GM10266 (cell line): ENCODE measurements around the gene POLE.

ENCODE experiments used
- DNase-seq: peaks from one replicate; pipeline ENCODE4 v3.0.0; 2012; ENCODE audit errors: extremely low spot score
- TF ChIP-seq, protein P1 (sequence below): IDR thresholded peaks from 2 replicates; pipeline ENCODE4 v1.5.1; 2012; ENCODE audit warnings: mild to moderate bottlenecking, low read depth; ENCODE audit not compliant: control insufficient read depth, insufficient read depth; ENCODE audit errors: missing control alignments

The POLE gene

DNA sequence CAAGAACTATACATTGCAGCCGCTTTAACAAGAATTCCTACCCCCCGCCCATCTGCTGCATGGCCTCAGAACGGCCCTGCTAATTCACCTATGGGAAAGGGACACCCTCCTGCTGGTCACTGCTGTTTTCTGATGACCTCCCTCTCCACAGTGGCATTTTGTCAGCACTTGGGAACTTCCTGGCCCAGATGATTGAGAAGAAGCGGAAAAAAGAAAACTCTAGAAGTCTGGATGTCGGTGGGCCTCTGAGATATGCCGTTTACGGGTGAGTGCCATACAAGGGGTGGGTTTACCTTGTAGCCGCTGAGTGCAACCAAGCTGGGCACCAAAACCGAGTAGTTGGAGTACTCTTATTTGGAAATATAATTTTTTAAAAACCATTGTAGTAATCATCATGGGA lies 3.0 kb upstream of the POLE start:
- no peak for DNase-seq
- TF ChIP-seq, protein P1, sequence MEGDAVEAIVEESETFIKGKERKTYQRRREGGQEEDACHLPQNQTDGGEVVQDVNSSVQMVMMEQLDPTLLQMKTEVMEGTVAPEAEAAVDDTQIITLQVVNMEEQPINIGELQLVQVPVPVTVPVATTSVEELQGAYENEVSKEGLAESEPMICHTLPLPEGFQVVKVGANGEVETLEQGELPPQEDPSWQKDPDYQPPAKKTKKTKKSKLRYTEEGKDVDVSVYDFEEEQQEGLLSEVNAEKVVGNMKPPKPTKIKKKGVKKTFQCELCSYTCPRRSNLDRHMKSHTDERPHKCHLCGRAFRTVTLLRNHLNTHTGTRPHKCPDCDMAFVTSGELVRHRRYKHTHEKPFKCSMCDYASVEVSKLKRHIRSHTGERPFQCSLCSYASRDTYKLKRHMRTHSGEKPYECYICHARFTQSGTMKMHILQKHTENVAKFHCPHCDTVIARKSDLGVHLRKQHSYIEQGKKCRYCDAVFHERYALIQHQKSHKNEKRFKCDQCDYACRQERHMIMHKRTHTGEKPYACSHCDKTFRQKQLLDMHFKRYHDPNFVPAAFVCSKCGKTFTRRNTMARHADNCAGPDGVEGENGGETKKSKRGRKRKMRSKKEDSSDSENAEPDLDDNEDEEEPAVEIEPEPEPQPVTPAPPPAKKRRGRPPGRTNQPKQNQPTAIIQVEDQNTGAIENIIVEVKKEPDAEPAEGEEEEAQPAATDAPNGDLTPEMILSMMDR, result no peak

DNA sequence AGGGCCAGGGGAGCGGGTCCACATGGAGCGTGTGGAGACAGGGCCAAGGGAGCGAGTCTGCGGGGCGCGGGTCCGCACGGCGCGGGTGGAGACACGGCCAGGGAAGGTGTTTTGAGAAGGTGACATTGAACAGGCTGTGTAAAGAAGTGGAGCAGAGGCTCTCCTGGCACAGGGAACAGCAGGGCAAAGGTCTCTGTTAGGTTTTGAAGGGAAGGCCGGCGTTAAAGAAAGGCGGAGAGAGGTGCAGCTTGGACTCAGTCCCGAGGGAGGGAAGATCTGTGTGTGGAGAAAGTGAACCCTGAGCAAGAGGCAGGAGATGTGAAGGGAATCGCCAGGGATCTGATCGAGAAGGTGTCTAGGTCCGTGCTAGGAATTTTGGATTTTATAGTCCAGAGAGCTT lies 2.1 kb upstream of the POLE start:
- DNase-seq, result no peak
- TF ChIP-seq, protein P1, result no peak

DNA sequence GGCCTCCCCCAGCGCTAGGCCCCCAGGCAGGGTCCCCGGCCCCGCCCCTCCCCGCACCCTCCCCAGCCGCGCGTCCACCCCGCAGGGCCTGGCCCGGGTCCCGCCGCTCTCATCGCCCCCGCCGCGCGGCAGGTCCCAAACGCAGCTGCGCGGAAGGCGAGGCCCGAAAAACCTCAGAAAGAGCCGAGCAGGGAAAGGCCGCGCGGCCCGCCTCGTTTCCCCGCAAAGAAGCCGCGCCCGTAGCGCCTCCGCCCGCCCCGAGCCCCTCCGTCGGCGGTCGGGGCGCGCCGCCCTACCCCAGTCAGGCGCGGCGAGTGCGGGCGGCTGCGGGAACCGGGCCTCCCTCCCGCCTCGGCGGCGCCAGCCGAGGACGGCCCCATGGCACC lies 324 bp downstream of the POLE start:
- TF ChIP-seq, protein P1, result peak; percentile 10
- no peak for DNase-seq

DNA sequence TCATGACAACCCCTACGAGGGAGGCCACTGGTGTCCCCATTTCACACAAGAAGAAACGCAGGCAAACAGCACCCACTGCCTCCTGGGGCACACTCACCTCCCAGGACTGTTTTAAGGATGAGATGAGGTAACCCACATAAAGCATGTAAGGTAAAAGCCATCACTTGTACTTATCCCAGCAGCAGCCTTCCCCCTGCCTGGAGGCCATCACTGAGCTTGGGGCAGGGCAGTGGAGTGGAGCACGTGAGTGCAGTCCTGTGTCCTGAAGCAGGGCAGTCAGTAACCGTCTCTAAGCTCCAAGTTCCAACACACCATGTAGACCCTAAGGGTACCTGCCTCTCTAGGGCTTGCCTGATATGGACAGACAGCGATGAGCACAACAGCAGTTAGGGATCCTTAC lies 1.7 kb downstream of the POLE start:
- DNase-seq, result no peak
- TF ChIP-seq, protein P1, result no peak

DNA sequence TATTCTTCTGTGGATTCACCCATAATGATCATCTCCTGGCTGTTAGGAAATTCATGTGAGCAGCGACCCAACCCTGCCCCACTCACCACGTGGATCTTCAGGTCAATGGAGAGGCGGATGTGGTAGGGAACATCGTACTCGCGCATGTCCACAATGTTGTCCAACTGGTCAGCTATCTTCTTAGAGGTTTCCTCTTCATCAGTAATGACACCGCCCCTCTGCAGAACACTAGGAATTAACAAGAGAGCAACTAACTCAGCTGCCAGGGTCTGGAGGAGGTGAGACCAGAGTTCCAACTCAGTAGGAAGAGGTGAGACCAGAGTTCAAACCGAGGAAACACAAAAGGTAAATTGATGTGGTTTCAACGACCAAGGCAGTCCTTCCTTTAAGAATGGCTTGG lies 9.7 kb downstream of the POLE start:
- TF ChIP-seq, protein P1, result no peak
- DNase-seq, result no peak

DNA sequence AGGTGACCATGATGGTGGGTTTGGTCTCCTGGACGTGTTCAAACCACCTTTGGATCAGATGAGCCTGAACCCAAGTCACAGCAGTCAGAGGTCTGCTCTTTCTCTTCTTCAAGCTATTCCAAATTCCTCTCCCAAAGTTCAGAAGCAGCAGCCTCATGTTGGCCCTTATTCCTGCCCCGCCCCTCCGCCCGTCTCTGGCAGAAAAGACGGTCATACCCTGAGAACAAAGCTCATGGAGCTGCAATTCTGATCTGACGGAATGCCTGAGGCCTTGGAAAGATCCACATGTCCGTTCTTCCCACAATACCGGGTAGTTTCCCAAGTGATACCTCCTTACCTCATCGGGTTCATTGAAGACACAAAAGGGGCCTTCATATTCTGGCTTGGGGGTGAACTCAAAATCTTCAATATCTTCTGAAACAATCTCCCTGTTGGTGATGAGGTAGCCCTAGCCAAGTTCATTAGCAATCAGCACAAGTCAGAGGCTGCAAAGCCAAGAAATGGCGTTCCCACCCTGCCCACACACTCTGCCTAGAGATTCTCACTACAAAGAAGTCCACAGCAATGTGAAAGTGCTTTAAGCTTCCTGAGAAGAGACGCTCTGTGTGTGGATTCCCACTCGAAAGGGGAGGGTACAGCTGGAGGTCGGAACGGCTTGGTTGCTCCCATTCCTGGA lies 11.2 kb downstream of the POLE start:
- no peak for DNase-seq
- TF ChIP-seq, protein P1, result no peak

DNA sequence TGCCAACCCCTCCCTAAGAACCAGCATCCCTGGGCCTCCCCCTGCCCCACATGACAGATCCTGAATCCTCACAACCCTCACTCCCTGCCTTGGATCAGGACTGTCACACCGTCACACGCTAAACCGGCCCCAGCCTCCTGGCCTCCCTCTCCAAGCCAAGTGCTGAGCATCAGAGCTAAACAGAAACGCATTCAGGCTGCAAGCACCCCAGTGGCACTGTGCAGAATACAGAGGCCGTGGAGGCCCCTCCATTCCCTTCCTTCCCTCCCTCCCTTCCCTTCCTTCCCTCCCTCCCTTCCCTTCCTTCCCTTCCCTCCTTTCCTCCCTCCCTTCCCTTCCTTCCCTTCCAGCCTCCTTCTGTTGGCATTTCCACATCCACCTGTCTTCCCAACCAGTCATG lies 12.6 kb downstream of the POLE start:
- TF ChIP-seq, protein P1, result no peak
- DNase-seq, result no peak
